Activated naive CD4-positive, alpha-beta T cell treated with anti-CD3 and anti-CD28 coated beads, Interleukin-2, amount 10 ng/mL, durations not matched to agents 5 hours and 36 hours (primary cell): ENCODE results near the gene NLRC3. TPM values are rescaled to one million over a fixed set of nuclear protein-coding genes. Genes with fewer than 3 reads are reported as not detected.

Source experiments
- total RNA-seq, 2 experiments: library from RNA; stranded (reverse); gene quantifications; one replicate each; pipeline ENCODE4 v1.2.3, GENCODE V29; 2021

Gene NLRC3, protein sequence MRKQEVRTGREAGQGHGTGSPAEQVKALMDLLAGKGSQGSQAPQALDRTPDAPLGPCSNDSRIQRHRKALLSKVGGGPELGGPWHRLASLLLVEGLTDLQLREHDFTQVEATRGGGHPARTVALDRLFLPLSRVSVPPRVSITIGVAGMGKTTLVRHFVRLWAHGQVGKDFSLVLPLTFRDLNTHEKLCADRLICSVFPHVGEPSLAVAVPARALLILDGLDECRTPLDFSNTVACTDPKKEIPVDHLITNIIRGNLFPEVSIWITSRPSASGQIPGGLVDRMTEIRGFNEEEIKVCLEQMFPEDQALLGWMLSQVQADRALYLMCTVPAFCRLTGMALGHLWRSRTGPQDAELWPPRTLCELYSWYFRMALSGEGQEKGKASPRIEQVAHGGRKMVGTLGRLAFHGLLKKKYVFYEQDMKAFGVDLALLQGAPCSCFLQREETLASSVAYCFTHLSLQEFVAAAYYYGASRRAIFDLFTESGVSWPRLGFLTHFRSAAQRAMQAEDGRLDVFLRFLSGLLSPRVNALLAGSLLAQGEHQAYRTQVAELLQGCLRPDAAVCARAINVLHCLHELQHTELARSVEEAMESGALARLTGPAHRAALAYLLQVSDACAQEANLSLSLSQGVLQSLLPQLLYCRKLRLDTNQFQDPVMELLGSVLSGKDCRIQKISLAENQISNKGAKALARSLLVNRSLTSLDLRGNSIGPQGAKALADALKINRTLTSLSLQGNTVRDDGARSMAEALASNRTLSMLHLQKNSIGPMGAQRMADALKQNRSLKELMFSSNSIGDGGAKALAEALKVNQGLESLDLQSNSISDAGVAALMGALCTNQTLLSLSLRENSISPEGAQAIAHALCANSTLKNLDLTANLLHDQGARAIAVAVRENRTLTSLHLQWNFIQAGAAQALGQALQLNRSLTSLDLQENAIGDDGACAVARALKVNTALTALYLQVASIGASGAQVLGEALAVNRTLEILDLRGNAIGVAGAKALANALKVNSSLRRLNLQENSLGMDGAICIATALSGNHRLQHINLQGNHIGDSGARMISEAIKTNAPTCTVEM
- 10 to 100 TPM; 84.8 to 88.9 TPM for total RNA-seq

GRCh38 chr16:3577302-3577752 is at the start of gene NLRC3:
Gene NLRC3, minus strand, starts transcription at chr16:3577403. Its CDS starts 12,367 bp downstream, at chr16:3565036.

GRCh38 chr16:3611146-3611975 is 34.2 kb upstream of the NLRC3 start, which contains the start of gene SLX4:
Gene SLX4, minus strand, starts transcription at chr16:3611606. Its CDS starts 2,642 bp downstream, at chr16:3608964.

DNA sequence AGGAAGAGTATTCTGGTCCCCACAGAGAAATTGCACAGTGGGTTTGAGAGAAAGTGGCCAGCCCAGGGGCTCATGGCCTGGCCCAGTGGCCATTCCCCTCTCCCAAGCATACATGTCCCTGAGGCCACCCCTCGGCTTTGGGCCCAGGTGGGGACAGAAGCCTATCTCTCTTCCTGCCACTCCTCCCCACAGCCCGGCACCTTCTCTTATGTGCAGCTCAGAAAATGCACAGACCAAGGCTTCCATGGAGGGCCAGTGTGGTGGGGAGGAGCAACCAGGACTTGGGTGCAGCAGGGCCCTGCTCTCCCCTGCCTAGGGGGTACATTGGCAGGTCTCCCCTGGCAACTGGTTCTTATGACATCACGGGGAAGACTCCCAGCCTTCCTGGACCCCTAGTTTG is 82.0 kb downstream of the NLRC3 start, which contains the start of gene C16orf90:
Gene C16orf90, minus strand, starts transcription at position 314 of the 400 bp plus-strand sequence. Its CDS starts 68 bp downstream, at position 246.

Other genes with a start within 250 kb of the NLRC3 start
- gene OR2C1, start 221.5 kb downstream of the NLRC3 start, total RNA-seq, result not detected
- gene ZSCAN32, start 176.4 kb downstream of the NLRC3 start, total RNA-seq, result 10 to 100 TPM; 18.8 to 23.3 TPM
- 10 to 100 TPM; 13.1 to 14.3 TPM for gene ZNF174, start 176.2 kb downstream of the NLRC3 start, total RNA-seq
- 1 to 10 TPM; 2.4 to 2.5 TPM for gene ZNF597, start 133.9 kb downstream of the NLRC3 start, total RNA-seq
- gene NAA60, start 133.7 kb downstream of the NLRC3 start, total RNA-seq, result 10 to 100 TPM; 45.1 to 50.2 TPM
- not detected for gene C16orf90, start 81.9 kb downstream of the NLRC3 start, total RNA-seq
- 10 to 100 TPM; 33.4 to 37.5 TPM for gene CLUAP1, start 76.4 kb downstream of the NLRC3 start, total RNA-seq
- gene SLX4, start 34.2 kb upstream of the NLRC3 start, total RNA-seq, result 10 to 100 TPM; 11.1 to 11.6 TPM
- 10 to 100 TPM; 44.0 to 45.2 TPM for gene DNASE1, start 77.3 kb upstream of the NLRC3 start, total RNA-seq
- gene TRAP1, start 140.1 kb upstream of the NLRC3 start, total RNA-seq, result 100 to 1,000 TPM in 1 of 2 experiments, 10 to 100 TPM in 1; 94.0 to 105 TPM